Gastroesophageal sphincter (tissue), 3 donors: Measurements from ENCODE around the gene SPRR5.

Experiments
- CTCF ChIP-seq, 4 experiments: fragments of 200-600 bp in 2 of 4; fragments of 450-650 bp in 2 of 4; sonication (generic) in 1 of 4; IDR thresholded peaks; one replicate each; pipeline ENCODE4 v1.5.1; 2017 to 2019; ENCODE audit warnings: antibody characterized with exemption in 4 of 4, mild to moderate bottlenecking in 2 of 4, moderate library complexity in 2 of 4
- POLR2A ChIP-seq, 2 donors: fragments of 450-650 bp; IDR thresholded peaks; one replicate each; pipeline ENCODE4 v1.6.1; 2017; ENCODE audit warnings: antibody characterized with exemption in 2 of 2, mild to moderate bottlenecking in 2 of 2, moderate library complexity in 1 of 2

- TF ChIP-seq POLR2A (IDR thresholded peaks at IDR 0.05) (no peak), CTCF (IDR thresholded peaks at IDR 0.05) (no peak)
Observed at GRCh38 chr1:152959273-152959672, 12.3 kb downstream of the SPRR5 start.
